ENCODE results near the gene ZNF740.

The ZNF740 gene, protein sequence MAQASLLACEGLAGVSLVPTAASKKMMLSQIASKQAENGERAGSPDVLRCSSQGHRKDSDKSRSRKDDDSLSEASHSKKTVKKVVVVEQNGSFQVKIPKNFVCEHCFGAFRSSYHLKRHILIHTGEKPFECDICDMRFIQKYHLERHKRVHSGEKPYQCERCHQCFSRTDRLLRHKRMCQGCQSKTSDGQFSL

DNA sequence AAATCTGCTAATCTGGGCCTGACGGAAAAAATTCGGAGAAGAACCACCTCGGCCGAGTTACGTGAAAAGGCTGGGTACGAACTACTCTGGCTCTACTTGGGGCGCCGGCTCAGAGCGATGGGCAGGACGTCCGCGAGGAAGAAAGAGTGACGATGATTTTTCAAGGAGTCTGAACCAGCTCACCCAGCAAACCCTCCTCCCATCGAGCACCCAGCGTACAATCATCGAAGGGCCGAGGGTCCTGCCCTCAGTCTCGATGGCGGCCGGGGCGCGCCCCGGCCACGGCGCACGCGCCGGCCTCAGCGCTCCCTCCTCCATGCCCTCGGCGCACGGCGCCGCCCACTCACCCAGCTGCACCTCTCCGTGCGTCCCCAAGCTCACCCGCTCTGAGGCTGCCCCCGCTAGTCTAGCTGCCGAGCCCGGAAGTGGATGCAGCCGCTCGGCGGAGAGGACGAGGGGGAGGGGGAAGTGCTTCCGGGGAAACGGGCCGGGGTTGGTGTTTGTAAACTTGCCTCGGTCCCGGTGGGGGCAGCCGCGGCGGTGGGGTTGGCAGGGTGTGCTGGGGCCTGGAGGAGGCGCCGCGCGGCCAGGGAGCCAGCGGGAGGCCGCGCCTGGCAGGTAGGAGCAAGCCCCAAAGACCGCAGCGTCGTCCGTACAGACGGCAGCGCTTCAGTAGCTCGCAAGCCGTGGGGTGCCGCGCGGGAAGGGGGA is at the start of gene ZNF740, which contains the start of gene CSAD:
TSS of gene ZNF740 (plus strand) at position 503 of the 711 bp plus-strand sequence. CDS start 1,262 bp downstream, outside the sequence.
TSS of gene CSAD (minus strand) at position 706 of the 711 bp plus-strand sequence. CDS start 7,455 bp downstream, outside the sequence.
- in situ Hi-C loops (cut with HindIII; ENCODE audit: low sequenced_read_pairs), result no loop called here
- TF ChIP-seq, protein P1, sequence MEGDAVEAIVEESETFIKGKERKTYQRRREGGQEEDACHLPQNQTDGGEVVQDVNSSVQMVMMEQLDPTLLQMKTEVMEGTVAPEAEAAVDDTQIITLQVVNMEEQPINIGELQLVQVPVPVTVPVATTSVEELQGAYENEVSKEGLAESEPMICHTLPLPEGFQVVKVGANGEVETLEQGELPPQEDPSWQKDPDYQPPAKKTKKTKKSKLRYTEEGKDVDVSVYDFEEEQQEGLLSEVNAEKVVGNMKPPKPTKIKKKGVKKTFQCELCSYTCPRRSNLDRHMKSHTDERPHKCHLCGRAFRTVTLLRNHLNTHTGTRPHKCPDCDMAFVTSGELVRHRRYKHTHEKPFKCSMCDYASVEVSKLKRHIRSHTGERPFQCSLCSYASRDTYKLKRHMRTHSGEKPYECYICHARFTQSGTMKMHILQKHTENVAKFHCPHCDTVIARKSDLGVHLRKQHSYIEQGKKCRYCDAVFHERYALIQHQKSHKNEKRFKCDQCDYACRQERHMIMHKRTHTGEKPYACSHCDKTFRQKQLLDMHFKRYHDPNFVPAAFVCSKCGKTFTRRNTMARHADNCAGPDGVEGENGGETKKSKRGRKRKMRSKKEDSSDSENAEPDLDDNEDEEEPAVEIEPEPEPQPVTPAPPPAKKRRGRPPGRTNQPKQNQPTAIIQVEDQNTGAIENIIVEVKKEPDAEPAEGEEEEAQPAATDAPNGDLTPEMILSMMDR (IDR thresholded peaks at IDR 0.05; ENCODE audit: low read depth, low read length), result no peak
- DNase-seq (ENCODE audit: low read depth, low spot score), result peak; percentile 98
- peak within 1 kb of the TSS; percentile 72 for H3K4me3 ChIP-seq (ENCODE audit: low read depth, low read length)

DNA sequence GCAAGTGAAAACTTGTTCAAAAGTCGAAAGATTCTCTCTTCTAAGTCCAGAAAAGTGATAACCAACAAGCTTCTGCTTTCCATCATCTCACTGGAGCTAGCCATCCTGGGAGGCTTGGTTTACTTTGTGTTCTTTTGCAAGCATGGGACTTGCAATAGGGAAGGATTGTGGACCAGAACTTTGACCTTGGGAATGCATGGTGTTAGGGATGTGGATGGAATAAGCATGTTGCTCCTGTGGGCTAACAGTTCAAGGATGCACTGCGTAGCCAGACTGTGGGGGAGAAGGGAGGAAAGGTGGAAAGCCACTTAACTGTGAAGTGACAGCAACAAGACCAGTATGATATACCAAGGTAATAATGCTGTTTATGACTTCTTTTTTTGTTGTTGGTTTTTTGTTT is 48.7 kb upstream of the ZNF740 start:
- no peak overlapping the region for H3K4me3 ChIP-seq (ENCODE audit: low read depth, low read length)
- in situ Hi-C loops (cut with HindIII; ENCODE audit: low sequenced_read_pairs), result no loop called here
- no peak for DNase-seq (ENCODE audit: low read depth, low spot score)
- TF ChIP-seq, protein P1 (IDR thresholded peaks at IDR 0.05; ENCODE audit: low read depth, low read length), result no peak

DNA sequence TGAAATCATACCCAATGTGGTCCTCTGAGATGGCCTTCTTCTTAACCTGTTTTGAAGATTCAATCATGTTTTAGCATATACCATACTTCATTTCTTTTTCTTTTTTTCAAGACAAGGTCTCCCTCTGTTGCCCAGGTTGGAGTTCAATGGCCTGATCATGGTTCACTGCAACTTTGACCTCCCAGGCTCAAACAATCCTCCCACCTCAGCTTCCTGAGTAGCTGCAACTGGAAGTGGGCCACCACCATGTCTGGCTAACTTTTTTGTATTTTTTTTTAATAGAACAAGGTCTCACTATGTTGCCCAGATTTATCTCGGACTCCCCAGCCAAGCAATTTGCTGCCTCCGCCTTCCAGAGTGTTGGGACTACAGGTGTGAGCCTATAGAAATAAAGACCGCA is 46.8 kb upstream of the ZNF740 start:
- in situ Hi-C loops (cut with HindIII; ENCODE audit: low sequenced_read_pairs), result no loop called here
- TF ChIP-seq, protein P1 (IDR thresholded peaks at IDR 0.05; ENCODE audit: low read depth, low read length), result no peak
- H3K4me3 ChIP-seq (ENCODE audit: low read depth, low read length), result no peak overlapping the region
- DNase-seq (ENCODE audit: low read depth, low spot score), result no peak

DNA sequence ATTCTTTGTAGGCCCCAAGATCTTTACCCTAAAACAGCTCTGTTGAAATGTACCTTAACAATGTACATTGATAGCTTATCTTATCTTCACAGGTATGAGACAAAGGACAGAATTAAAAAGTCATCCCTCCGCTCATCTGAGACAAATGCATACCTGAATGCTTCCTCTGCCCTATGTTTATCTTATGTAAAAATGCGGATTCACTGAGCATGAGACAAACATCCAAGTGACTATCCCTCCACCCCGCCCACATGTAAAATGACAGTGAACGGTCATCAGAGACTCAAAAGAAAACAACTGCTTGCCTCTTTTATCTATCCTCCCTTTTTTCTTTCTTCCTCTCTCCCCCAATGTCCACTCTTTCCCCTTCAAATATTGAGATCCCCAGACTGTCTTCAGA is 37.2 kb upstream of the ZNF740 start:
- H3K4me3 ChIP-seq (ENCODE audit: low read depth, low read length), result no peak overlapping the region
- DNase-seq (ENCODE audit: low read depth, low spot score), result no peak
- in situ Hi-C loops (cut with HindIII; ENCODE audit: low sequenced_read_pairs), result no loop called here
- TF ChIP-seq, protein P1 (IDR thresholded peaks at IDR 0.05; ENCODE audit: low read depth, low read length), result no peak

DNA sequence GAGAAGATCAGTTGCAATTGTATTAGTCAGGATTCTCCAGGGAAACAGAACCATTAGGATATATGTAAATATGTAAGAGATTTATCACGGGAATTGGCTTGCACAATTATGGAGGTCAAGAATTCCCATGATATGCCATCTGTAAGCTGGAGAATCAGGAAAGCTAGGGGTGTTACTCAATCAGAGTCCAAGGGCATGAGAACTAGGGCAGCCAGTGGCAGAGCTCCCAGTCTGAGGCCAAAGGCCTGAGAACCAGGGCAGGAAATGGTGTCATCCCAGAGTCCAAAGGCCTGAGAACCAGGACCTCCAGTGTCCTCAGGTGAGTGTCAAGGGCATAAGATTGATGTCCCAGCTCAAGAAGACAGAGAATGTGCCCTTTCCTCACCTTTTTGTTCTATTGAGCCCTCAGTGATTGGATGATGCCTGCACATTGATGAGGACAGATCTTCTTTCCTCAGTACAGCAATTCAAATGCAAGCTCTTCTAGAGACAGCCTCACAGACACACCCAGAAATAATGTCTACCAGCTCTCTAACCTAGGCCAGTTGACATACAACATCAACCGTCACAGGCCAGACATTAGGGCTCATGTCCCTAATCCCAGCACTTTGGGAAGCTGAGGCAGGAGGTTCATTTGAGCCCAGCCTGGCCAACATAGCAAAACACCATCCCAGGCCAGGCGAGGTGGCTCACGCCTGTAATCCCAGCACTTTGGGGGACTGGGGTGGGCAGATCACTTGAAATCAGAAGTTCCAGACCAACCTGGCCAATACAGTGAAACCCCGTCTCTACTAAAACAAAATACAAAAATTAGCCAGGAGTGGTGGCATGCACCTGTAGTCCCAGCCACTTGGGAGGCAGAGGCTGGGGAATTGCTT is 34.9 kb upstream of the ZNF740 start:
- in situ Hi-C loops (cut with HindIII; ENCODE audit: low sequenced_read_pairs), result no loop called here
- DNase-seq (ENCODE audit: low read depth, low spot score), result no peak
- H3K4me3 ChIP-seq (ENCODE audit: low read depth, low read length), result no peak overlapping the region
- TF ChIP-seq, protein P1 (IDR thresholded peaks at IDR 0.05; ENCODE audit: low read depth, low read length), result no peak

DNA sequence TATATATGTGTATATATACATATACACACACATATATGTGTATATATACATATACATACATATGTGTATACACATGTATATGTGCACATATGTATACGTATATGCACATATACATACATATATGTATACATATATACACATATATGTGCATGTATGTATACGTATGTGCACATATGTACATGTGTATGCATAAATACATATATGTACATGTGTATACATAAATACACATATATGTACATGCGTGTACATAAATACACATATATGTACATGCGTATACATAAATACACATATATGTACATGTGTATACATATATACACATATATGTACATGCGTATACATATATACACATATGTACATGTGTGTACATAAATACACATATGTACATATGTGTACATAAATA is 33.3 kb upstream of the ZNF740 start:
- in situ Hi-C loops (cut with HindIII; ENCODE audit: low sequenced_read_pairs), result no loop called here
- TF ChIP-seq, protein P1 (IDR thresholded peaks at IDR 0.05; ENCODE audit: low read depth, low read length), result no peak
- no peak overlapping the region for H3K4me3 ChIP-seq (ENCODE audit: low read depth, low read length)
- DNase-seq (ENCODE audit: low read depth, low spot score), result no peak

All from astrocyte of the spinal cord (primary cell).